ENCODE results near the gene ANKRD55. TPM values are rescaled to one million over a fixed set of nuclear protein-coding genes. Genes with fewer than 3 reads are reported as not detected.
"Not testable (repeated sequence)": the region's sequence is repeated elsewhere in the genome, so short reads cannot be mapped to it uniquely, and the experiment has no call there.

The ANKRD55 gene
- total RNA-seq, 4 donors from 2014 or later: not detected

GRCh38 chr5:56110646-56111403 lies 122.3 kb downstream of the ANKRD55 start:
- H3K4me1 ChIP-seq: peaks cover 0 to 8% (median 0%) of the 10 kb centered on the region in 4 donors
- no peak for TF ChIP-seq POLR2A (IDR thresholded peaks at IDR 0.05)
- TF ChIP-seq EP300 (IDR thresholded peaks at IDR 0.05): no peak
- TF ChIP-seq CTCF (IDR thresholded peaks at IDR 0.05): no peak

DNA sequence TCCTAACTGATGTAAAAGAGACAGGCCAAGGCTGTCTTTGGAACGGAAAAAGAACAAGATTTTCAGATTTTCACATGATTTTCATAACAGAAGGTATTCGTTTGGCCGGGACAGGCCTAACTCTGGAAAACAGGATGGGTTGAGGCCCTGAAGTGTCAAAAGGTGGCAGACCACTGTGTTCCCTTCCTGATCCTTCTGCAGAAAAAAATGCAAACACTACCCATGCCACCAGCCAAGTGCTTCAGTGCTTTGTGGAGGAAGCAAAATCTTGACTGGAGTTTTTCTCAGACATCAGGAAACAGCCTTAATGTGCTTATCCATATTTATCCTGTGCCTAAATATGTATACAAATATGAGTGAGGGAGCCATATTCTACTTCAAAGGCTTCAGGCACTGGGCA lies 124.9 kb downstream of the ANKRD55 start:
- no peak for DNase-seq (ENCODE audit: low spot score in 2 of 2)
- WGBS, 2 donors: 75 to 78% methylated on average over 3 of the region's 3 CpGs
- Histone ChIP-seq H3K27me3 (no peaks in the 10 kb centered on the region), H3K4me1 (peaks cover 0 to 8% (median 0%) of the 10 kb centered on the region in 4 donors), H3K27ac (no peak overlapping the region), H3K9me3 (no peaks in the 10 kb centered on the region), H3K4me3 (no peak overlapping the region), H3K36me3 (no peaks in the 10 kb centered on the region)
- TF ChIP-seq POLR2A (IDR thresholded peaks at IDR 0.05) (no peak), EP300 (IDR thresholded peaks at IDR 0.05) (peak in 1 of 2 donors; percentile 24)

More at GRCh38 chr5:56110646-56111403, 122.3 kb downstream of the ANKRD55 start:
- WGBS, 2 donors: 88 to 90% methylated on average over 6 of the region's 6 CpGs
- no peak overlapping the region for H3K27ac ChIP-seq
- DNase-seq (ENCODE audit: low spot score in 2 of 2): no peak
- H3K9me3 ChIP-seq: no peaks in the 10 kb centered on the region
- no peaks in the 10 kb centered on the region for H3K27me3 ChIP-seq
- H3K4me3 ChIP-seq: no peak overlapping the region
- H3K36me3 ChIP-seq: no peaks in the 10 kb centered on the region

- H3K4me1 ChIP-seq: peaks cover 0 to 8% (median 0%) of the 10 kb centered on the region in 4 donors
- no peak for TF ChIP-seq POLR2A (IDR thresholded peaks at IDR 0.05)
- no peak for TF ChIP-seq CTCF (IDR thresholded peaks at IDR 0.05)
- no peak for TF ChIP-seq EP300 (IDR thresholded peaks at IDR 0.05)
- H3K9me3 ChIP-seq: no peaks in the 10 kb centered on the region
- H3K27ac ChIP-seq: no peak overlapping the region
- DNase-seq (ENCODE audit: low spot score in 2 of 2): no peak
- no peaks in the 10 kb centered on the region for H3K27me3 ChIP-seq
- no peak overlapping the region for H3K4me3 ChIP-seq
- no peaks in the 10 kb centered on the region for H3K36me3 ChIP-seq
These were observed 126.3 kb downstream of the ANKRD55 start for GRCh38 chr5:56106837-56107236.

DNA sequence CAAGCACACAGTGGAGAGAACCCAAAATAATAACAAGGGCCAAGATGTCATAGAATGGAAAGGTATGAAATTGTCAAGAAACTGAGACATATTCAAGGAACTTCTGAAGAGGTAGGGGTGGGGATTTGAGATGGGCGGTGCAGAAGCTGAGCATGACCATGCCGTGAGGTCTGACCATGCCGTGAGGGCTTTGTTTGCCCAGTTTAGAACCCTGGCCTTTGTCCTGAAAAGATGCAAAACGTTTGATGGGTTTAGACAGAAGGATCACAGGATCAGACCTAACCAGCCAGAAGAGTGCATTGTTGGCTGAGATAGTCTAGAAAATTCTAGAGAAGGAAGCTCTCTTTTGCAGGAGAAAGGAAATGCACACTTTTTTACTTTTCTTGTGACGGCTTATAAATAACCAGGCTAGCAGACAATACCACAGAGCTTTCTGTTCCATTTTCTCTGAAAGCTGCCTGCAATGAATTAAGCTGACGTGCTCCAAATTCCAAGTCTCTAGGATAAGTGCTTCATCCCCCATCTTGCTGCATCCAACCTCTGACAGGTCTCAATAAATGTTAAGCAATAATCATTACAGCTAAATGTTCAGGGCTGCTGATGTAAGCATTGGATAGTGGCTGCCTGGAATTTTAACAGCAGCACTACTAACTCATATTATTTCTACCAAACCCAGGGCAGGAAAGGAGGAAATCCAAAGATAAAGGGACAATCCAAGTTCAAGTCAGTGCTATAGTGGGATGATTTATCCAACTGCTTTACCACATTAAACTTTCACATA lies 127.4 kb downstream of the ANKRD55 start:
- WGBS, 2 donors: 73 to 74% methylated on average over 6 of the region's 6 CpGs
- no peak for TF ChIP-seq EP300 (IDR thresholded peaks at IDR 0.05)
- no peak for TF ChIP-seq POLR2A (IDR thresholded peaks at IDR 0.05)
- no peak for TF ChIP-seq CTCF (IDR thresholded peaks at IDR 0.05)
- Histone ChIP-seq H3K27ac (no peak overlapping the region), H3K4me3 (no peak overlapping the region), H3K36me3 (no peaks in the 10 kb centered on the region), H3K27me3 (no peaks in the 10 kb centered on the region), H3K9me3 (no peaks in the 10 kb centered on the region), H3K4me1 (peaks cover 0 to 10% (median 0%) of the 10 kb centered on the region in 4 donors)
- DNase-seq (ENCODE audit: low spot score in 2 of 2): no peak

DNA sequence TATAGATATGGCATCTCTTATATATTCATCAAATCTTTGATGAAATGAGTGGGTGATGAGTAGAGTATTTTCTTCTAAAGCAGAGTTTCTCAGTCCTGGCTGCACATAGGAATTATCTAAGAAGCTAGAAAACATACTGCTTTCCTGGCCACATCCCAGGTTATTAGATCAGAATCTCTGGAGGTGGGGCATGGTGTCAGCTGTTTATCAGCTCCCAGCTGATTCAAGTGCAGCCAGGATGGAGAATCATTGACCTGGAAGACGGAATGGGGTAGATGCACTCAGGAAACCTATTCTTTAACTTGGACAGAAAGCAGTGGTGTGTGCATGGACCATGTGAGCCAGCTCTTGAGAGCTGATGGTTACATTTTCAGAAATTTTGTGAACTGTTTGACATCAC lies 130.2 kb downstream of the ANKRD55 start:
- no peak for TF ChIP-seq EP300 (IDR thresholded peaks at IDR 0.05)
- TF ChIP-seq CTCF (IDR thresholded peaks at IDR 0.05): no peak
- TF ChIP-seq POLR2A (IDR thresholded peaks at IDR 0.05): no peak
- no peaks in the 10 kb centered on the region for H3K27me3 ChIP-seq
- H3K36me3 ChIP-seq: no peaks in the 10 kb centered on the region
- WGBS, 2 donors: 50 to 78% methylated on average over 1 of the region's 1 CpG
- no peak overlapping the region for H3K27ac ChIP-seq
- no peaks in the 10 kb centered on the region for H3K9me3 ChIP-seq
- no peak overlapping the region for H3K4me3 ChIP-seq
- DNase-seq (ENCODE audit: low spot score in 2 of 2): no peak
- H3K4me1 ChIP-seq: peaks cover 0 to 31% (median 12%) of the 10 kb centered on the region in 4 donors

DNA sequence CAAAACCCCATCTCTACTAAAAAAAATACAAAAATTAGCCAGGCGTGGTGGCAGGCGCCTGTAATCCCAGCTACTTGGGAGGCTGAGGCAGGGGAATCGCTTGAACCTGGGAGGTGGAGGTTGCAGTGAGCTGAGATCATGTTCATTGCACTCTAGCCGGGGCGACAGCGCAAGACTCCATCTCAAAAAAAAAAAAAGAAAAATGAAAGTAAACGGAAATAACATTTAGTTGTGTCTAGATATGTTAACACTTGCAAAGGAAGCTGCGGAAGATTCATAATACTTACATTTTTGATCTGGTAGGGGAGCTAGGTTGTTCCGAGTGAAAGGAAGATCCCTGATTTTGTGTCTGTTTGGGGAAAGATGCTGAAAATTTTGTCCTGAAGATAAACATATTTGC lies 130.9 kb downstream of the ANKRD55 start:
- 91 to 94% methylated on average over 9 of the region's 9 CpGs for WGBS, 2 donors
- not testable (repeated sequence) for DNase-seq (ENCODE audit: low spot score in 2 of 2)

More for the DNA sequence above, 130.9 kb downstream of the ANKRD55 start:
- not testable (repeated sequence) for H3K36me3 ChIP-seq, H3K4me3 ChIP-seq, H3K27me3 ChIP-seq, H3K9me3 ChIP-seq, H3K27ac ChIP-seq
- H3K4me1 ChIP-seq: peaks cover 0 to 31% (median 12%) of the 10 kb centered on the region in 4 donors

Measured in tibial nerve (tissue), 4 donors.